ENCODE data around the gene XRRA1.

DNA sequence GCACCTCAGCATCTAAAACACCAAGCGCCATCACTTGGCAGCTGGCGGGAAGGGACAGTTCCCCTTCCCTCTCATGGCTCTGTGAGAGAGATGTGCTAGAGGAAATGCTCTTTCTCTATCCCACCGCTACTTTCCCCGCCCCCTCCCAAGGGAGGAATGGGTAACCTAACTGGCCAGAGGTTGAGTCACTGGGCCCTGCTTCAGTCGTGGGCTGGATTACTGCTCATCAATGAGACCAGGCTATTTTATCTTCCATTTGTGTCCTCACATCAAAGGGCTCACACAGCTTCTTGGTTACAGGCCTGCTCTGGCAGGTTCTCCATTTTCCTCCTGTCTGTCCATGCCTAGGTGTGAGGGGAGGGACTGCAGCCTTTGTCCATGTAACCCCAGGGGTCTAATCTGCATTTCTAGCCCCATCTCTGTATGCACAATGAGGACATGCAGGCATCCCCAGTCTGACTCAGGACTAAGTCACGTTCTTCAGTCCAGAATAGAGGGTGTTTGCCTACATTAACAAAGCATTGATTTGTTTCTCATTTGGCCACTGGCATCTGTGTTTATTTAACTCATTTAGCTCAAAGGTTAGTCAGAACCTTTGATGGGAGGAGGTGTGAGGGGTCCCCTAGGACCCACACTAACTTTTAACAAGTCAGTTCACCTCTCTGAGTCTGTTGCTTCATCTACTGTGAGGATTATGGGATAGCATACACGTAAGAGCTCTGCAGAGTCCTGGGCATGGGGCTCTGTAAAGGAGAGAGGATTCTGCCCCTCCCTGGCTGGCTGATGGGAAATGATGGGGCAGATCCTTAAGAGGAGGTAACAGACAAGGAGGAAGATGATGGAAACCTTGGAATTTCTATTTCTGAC lies 99.1 kb downstream of the XRRA1 start:
- TF ChIP-seq, protein P1, sequence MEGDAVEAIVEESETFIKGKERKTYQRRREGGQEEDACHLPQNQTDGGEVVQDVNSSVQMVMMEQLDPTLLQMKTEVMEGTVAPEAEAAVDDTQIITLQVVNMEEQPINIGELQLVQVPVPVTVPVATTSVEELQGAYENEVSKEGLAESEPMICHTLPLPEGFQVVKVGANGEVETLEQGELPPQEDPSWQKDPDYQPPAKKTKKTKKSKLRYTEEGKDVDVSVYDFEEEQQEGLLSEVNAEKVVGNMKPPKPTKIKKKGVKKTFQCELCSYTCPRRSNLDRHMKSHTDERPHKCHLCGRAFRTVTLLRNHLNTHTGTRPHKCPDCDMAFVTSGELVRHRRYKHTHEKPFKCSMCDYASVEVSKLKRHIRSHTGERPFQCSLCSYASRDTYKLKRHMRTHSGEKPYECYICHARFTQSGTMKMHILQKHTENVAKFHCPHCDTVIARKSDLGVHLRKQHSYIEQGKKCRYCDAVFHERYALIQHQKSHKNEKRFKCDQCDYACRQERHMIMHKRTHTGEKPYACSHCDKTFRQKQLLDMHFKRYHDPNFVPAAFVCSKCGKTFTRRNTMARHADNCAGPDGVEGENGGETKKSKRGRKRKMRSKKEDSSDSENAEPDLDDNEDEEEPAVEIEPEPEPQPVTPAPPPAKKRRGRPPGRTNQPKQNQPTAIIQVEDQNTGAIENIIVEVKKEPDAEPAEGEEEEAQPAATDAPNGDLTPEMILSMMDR (conservative IDR thresholded peaks at IDR 0.05; ENCODE audit: low read length): no peak
- no peak for TF ChIP-seq EZH2phosphoT487 (IDR thresholded peaks at IDR 0.05; ENCODE audit: borderline replicate concordance)
